T-helper 22 cell (primary cell): Measurements from ENCODE around the gene CD101.

Experiments
- DNase-seq: peaks from one replicate; pipeline ENCODE4 v3.0.0-alpha.2; 2020; ENCODE audit warnings: low read depth

CD101 gene

DNA sequence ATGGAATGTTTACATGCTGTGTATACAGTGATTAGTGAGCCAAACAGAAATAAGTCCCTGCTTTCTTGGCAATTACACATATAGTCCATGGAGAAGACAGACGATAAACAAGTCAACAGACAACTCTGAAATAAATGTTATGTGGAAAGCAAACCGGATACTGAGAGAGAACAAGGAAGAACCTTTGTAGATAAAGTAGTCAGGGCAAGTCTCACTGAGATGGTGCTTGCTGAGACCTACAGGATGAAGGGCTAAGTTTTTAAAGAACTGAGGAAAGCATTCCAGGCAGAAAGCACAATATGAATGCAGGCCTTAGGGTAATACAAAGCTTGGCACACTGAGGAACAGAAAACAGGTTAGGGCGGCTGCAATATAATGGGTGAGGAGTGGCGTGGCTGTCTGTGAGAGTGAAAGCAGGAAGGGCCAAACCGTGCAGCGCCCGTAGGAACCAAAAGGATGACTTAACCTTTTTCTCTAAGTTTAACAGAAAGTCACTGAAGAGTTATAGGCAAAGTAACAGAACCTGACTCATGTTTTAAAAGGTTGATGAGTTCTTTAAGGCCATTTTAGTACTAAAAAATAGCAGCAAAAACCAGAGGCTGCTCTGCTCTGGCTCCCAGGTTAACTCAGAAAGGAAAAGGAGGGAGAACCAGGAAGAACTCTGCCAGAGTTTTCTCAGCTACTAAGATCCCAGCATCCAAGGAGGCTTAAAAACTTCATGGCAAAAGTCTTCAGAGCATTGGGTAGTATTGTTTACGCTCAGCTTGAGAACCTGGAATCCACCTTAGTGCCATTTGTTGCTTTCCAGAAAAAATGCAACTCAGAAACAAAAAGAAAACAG is 49.9 kb downstream of the CD101 start:
- DNase-seq: no peak

DNA sequence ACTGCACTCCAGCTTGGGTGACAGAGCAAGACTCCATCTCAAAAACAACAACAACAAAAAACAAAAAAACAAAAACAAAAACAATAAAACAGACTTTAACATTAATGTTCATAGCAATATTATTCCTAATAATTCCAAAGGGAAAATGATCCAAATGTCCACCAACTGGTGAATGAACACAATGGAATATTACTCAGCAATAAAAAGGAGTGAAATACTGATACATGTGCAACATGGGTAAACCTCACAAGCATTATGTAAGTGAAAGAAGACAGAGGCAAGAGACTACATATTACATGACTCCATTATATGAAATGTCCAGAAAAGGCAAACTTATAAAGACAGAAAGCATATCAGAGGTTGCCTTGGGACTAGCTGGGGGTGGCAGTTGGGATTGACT is 52.5 kb downstream of the CD101 start:
- DNase-seq: no peak

DNA sequence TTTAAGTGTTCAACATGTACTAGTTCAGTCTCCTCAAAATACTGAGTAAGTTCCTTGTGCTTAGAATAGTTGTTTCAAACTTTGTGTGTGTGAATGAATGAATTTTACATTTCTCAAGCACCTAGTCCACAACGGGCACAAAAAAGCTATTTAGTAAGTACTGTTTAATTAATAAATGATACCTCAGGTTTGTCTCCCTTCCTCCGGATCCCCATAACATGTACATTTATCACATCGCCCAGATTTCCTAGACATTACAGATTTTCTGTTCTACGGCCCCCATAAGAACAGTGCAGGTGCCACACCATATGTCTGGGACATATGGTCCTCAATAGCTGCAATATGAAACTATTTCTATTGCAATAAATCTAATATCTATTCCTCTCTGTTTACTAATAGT is 57.2 kb downstream of the CD101 start:
- no peak for DNase-seq

DNA sequence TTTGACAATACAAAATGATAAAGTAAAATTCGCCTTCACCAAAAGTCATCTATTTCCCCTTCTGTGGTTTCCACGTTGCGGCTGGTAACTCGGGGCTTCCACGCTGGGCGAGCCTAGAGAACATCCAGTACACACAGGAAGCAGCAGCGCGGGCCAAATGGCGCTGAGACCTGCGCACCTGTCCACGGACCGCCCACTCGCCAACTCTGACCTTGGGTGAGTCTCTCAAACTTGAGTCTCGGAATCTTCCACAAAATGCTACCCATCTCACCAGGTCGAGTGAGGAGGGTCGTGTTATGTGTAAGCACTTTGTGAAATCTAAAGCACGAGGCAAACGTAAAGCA is 57.7 kb downstream of the CD101 start:
- DNase-seq: peak; percentile 63

DNA sequence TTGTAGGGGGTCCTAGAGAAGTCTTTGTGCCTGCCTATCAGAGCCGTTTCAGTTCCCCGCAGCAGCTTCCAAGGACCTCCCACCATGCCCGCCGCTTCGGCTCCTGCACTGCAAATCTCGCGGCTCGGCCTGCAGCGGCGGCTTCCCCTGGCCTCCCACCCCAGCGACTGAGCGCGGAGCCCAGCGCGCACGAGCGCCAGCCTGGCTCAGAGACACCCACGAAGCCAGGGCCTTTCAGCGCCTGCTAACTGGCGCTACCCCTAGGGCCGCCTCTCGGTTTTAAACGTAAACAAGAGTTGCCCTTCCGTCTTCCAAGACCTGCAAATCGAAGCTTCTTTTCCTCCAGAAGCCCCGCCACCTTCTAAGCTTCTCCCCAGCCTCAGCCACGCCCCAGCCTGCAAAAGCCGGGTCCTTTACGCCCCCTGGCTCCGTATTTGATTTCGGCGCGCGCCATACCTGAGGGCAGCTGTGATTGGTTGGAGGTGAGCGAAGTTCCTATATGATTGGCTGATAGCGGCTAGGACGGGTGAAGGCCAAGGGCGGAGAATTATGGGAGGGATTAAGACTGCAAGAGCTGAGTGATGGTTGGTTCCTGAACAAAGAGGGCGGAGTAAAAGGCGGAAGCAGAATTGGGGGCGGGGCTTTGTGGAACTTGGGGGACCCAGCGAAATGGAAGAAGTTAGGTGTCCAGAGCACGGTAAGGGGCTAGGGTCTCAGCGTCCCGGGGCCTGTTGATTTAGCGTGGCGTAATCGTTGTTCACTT is 58.3 kb downstream of the CD101 start, which contains the start of gene TTF2:
Gene TTF2 (plus strand): TSS at position 649 of the 763 bp plus-strand sequence. CDS start 21 bp downstream, at position 670.
- peak; percentile 93 for DNase-seq

DNA sequence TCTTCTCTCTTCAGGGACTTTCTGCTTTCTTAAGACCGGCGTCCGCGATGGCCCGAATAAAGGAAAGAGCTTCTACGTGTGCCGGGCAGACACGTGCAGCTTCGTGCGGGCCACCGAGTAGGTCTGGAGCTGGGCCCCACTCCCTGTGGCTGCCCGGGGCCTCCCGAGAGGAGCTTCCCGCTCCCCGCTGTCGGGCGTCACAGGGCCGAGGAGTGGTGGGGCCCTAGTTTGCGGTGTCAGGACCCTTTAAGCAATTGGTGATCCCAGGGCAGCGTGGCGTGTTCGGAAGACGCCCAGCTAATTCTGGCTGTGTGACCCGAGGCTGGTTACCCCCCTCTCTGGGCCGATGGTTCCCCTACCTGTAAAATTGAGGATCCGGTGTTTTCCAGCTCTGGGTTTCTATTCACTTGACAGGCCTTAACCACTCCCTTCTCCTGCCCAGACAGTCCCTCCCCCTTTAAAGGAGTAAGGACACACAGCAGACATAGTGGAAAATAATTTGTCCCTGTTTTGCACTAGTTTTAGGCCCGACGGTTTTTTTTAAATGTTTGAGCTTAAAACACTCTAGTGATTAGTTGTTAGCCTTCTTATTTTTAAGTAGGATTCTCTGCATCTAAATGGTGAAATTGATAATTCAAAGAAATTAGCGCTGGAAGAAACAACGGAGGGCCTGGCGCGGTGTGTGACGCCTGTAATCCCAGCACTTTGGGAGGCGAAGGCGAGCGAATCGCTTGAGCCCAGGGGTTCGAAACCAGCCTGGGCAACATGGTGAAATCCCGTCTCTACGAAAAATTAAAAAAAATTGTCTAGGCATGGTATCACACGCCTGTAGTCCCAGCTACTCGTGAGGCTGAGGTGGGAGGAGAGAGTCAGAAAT is 59.1 kb downstream of the CD101 start:
- DNase-seq: peak; percentile 27

DNA sequence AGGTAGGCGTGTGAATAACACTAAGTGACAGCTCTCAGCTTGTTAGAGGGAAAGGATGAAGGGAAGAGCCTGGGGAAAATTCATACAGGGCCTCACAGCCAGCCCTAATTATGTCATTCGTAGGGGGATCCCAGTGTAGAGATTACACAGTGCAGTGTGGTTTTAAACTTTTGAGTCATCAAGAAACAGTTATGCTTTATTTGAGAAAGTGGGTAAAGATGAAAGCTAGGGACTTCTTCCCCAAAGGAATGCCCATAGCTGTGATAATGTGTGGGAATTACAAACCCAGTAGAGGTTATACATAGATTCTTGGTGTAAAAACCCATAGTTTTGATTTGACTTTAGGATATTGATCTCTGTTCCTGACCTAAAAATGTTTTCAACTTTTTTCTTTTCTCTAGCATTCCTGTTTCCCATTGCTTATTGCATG is 60.4 kb downstream of the CD101 start:
- peak; percentile 9 for DNase-seq

DNA sequence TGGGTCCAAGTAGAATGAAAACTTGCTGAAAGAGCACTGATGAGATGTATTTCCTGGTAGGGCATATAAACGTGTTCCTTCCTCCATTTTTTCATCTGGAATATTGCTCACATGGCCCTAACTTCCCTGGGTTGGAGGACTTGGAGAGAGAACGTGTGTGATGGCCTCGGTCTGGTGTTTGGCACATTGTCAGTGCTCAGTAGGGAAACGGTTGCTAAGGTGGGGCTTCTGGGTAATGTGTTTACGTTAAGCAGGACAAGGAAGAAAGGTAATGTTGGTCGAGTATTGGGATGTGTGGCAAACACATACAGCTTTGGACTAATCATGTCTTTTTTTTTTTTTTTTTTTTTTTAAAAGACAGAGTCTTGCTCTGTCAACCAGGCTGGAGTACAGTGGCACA is 64.8 kb downstream of the CD101 start:
- no peak for DNase-seq

DNA sequence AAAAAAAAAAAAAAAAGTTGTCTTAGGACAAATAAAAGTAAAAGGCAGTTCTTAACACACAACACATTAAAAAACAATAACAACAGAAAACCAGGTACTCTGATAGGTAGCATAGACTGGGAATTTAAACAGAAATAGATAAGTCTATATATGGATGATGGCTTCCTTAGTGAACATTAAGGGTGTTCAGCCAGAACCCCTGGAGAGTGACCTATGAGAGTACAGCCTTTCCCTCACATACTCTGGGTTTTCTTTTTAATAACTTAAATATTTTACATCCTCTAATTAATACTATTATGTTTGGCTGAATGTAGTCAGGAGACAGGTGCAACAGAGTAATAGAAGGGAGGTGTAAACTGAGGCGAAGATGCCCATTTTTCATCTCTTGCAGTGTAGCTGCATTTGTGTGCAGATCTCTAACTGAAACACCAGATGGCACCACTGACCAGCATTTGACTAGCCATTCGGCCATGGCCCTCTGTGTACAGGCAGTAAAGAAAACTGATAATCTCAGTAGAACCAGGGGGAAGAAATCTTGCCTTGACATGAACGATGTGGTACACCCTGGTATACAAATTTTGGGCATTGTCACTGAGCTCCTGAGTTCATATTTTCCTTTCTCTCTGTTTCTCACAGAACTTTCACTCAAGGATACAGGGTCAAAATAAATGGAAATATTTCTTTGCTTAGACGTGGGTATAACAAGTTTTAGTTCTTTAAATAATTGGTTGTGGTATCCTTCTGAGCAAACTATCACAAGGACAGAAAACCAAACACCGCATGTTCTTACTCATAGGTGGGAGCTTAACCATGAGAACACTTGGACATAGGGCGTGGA is 66.2 kb downstream of the CD101 start:
- no peak for DNase-seq

DNA sequence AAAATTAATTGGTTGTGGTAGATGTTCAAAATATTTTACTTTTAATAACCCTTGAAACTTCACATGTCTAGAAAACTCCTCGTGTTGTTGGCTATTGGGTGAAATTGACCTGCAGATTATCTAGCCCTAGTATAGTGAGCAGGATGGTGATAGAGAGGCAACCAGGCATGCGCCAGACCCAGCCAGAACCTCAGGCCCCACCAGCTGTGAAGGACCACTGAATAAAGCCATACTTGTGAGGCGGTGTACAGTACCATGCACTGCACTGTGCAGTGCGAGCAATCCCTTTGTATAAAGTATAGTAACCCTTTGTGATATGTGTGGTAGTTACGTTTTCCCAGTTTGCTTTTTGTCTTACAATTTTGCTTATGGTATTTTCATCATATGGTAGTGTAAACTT is 67.0 kb downstream of the CD101 start:
- no peak for DNase-seq

DNA sequence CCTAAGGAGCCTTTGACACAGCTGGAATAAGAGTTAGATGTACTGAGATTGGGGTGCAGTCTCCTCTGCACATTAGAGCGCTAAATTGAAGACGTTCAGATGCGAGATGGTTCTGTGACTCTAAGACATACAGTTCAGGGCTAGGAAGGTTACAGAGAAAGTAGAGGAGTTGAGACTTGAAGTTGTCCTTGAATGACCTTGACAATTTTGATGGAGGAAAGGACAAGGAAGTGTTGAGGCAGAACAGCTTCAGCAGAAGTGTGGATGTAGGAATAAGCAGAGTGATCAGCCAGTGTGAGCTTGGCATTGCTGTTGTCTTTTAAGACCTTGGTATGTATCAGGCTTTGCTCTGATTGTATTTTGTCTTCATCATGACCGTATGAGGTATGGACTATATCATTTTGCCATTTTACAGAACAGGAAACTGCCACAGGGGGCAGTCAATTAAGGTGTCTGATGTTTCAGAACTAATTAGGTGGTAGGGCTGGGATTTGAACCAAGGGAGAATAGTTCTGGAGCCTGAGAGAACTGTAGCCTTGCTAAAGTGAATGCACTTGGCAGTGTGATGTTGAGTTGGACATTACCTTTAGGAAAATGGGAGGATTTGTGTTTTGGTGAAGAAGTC is 67.8 kb downstream of the CD101 start:
- DNase-seq: no peak

DNA sequence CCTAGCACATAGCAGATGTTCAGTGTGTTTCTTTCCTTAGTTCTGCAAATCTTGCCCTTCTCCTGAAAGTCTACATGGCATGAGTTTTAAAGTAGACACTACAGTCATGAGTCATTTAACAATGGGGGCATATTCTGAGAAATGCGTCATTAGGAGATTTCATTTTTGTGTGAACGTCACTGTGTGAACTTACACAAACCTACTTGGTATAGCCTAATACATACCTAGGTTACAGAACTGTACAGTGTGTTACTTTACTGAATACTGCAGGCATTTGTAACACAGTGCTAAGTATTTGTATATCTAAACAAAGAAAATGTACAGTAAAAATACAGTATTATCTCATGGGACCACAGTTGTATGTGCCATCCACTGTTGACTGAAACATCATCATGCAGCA is 68.6 kb downstream of the CD101 start:
- no peak for DNase-seq

DNA sequence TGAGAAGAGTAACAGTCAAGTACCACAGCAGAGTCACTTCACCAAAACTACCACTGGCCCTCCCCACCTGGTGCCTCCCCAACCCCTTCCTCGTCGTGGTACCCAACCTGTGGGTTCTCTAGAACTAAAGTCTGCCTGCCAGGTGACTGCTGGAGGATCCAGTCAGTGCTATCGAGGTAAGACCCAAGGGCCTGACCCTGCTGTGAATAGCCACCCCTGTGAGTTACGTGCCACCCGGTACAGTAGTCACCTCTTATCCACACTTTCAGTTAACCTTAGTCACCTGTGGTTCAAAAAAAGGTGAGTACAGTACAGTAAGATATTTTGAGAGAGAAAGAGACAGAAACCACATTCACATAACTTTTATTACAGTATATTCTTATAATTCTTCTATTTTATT is 75.1 kb downstream of the CD101 start:
- no peak for DNase-seq

DNA sequence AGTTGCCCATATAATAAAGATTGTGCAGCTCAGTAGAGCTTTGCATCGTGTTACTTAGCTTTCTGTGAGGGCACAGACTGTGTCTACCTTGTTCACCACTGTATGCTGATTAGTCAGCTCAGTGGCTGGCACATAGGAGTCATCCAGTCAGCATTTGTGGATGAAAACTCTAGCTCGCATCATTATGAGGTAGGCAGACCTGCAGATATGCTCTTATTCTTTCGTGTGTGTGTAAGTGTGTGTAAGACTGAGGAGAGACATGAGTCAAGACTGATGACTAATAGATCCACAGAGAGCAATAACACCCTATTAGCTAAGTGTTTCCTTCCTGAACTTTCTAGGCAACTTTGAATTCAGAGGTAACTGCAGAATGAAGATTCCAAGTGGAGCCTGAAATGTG is 75.7 kb downstream of the CD101 start:
- DNase-seq: no peak

DNA sequence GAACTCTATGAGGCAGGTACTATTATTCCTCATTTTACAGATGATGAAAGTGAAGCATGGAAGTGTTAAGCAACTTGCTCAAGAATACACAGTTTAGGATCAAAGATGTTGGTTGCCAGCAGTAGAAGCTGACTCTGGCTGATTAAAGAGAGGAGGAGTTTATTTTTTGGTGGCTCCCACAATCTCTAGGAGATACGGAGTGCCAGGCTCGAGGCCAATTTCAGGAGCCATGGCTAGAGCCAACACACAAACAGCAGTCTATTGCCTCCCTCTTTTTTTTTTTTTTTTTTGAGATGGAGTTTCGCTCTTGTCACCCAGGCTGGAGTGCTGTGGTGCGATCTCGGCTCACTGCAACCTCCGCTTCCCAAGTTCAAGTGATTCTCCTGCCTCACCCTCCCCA is 78.2 kb downstream of the CD101 start:
- DNase-seq: no peak

DNA sequence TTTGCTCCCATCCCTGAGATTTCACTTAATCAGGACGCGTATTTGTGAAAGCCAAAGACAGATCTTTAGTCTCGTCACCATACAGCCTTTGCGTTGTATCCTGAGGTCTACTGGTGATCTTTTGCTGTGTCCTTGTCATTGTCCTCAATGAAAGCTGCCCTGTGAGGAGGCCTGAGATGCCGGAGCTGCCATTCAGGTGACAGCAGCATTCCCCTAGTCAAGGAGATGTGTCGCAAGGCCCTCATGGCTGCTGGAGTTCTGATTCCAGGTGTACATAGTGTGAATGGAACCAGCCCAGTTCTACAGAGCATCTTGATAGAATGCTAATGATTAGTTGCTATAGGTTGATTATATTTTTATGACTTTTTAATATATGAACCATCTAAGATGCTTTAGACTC is 82.7 kb downstream of the CD101 start:
- no peak for DNase-seq
